GM12873 (cell line): ENCODE results near the gene ANP32B.

ENCODE experiments used
- TF ChIP-seq, protein P1 (sequence below): IDR thresholded peaks from 2 replicates; pipeline ENCODE4 v1.5.1; 2012; ENCODE audit warnings: low read depth, mild to moderate bottlenecking, moderate library complexity, low read length, control low read depth; ENCODE audit not compliant: insufficient read depth; ENCODE audit errors: missing control alignments

Gene ANP32B

DNA sequence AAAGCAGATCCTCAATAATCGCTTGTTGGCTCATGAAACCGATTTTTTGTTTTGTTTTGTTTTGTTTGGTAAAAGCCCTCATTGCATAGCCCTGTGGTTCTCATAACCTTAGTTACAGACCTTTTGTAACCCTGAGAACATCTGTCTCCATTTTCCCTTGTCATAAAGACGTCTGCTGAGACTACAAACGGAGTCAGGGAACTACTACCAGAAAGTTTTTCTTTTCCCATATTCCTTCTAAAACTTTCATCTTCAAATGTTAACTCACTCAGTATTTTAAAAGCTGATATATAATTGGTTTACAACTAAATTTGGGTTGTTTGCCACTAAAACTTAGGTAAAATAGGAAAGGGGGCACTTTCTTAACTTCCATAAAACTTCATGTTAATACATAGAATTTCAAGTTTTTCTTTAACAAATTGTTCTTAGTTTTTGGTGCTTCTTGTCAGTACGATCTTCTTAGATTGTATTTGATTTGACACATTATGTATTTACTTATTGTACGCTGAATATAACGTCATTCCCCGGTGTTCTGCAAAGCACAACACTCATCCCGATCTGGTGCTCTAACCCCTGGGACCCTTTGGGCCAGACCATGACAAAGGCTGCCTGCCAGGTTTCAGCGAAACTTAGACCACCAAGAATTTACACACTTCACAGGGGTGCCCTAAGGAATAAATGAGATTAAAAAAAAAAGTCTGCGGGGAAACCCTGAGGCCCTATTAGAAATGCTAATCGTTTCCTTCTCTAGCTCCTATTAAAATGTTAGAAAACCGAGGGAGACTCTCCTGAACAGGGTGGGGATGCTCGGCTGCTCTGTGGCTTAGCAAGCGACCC is 1.1 kb upstream of the ANP32B start:
- TF ChIP-seq, protein P1, sequence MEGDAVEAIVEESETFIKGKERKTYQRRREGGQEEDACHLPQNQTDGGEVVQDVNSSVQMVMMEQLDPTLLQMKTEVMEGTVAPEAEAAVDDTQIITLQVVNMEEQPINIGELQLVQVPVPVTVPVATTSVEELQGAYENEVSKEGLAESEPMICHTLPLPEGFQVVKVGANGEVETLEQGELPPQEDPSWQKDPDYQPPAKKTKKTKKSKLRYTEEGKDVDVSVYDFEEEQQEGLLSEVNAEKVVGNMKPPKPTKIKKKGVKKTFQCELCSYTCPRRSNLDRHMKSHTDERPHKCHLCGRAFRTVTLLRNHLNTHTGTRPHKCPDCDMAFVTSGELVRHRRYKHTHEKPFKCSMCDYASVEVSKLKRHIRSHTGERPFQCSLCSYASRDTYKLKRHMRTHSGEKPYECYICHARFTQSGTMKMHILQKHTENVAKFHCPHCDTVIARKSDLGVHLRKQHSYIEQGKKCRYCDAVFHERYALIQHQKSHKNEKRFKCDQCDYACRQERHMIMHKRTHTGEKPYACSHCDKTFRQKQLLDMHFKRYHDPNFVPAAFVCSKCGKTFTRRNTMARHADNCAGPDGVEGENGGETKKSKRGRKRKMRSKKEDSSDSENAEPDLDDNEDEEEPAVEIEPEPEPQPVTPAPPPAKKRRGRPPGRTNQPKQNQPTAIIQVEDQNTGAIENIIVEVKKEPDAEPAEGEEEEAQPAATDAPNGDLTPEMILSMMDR: no peak

DNA sequence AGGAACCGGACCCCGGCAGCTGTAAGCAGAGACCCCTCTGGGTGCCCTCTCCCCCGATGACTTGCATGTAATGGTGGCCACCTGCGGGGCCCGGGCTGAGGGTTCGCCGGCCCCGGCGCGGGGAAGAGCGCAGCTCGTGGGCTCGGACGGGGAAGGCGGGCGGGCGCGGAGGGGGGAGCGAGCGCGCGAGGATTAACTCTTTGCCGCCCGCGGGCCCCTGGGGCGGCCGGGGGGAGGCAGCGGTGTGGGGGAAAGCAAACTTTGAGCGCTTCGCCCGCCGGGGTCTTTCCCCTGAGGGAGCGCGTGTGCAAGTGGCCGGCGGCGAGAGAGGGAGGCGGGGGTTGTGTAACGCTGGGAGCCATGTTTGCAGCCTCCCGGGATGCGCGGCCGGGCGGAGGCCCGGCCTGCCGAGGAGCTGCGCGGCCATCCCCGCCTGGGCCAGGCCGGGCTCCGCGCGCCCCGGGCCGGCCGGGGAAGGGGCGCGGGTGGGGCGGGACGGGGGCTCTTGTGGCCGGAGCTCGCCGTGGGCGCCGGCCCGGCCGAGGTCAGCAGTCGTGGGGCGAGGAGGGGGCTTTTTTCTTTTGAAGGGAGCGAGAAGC is 547 bp downstream of the ANP32B start:
- TF ChIP-seq, protein P1: no peak

DNA sequence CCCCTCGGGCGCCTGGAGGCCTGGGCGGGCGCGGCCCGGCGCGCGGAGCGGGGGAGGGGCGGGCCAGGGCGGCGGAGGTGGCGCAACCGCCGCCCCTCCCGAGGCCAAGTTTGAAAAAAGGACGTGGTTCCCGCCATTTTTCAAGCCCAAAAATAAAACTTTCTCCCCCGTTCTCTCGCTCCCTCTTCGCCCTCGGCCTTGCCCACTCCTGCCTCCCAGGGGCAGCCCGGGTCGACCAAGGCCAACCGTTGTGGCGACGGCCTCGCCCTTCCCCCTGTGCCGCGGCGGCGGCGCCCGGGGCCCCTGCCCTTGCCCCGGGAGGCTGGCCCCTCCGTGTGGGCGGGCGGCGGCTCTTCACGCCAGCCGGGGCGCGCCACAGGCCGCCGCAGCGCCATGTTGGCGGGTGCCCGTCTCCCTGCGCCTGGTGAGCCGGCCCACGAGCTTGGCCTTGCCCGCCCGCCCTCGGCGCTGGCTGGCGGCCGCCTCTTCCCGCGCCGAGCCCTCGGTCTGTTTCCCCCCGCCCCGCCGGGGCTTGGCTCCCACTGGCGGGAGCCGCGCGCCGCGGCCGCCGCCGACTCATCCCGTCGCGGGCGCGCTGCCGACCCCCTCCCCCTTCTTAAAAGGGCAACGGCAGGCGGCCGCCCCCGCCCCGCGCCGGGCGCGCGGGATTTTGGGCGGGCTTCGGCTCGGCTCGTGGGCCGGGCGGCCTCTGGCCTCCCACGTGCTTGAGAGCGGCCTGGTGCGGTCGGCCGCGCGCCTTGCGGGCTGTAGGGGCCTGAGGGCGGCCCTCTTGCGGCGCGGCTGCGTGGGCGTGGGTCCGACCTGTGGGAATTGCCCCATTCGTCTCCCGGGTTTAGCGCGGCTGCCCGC is 1.3 kb downstream of the ANP32B start:
- TF ChIP-seq, protein P1: no peak

DNA sequence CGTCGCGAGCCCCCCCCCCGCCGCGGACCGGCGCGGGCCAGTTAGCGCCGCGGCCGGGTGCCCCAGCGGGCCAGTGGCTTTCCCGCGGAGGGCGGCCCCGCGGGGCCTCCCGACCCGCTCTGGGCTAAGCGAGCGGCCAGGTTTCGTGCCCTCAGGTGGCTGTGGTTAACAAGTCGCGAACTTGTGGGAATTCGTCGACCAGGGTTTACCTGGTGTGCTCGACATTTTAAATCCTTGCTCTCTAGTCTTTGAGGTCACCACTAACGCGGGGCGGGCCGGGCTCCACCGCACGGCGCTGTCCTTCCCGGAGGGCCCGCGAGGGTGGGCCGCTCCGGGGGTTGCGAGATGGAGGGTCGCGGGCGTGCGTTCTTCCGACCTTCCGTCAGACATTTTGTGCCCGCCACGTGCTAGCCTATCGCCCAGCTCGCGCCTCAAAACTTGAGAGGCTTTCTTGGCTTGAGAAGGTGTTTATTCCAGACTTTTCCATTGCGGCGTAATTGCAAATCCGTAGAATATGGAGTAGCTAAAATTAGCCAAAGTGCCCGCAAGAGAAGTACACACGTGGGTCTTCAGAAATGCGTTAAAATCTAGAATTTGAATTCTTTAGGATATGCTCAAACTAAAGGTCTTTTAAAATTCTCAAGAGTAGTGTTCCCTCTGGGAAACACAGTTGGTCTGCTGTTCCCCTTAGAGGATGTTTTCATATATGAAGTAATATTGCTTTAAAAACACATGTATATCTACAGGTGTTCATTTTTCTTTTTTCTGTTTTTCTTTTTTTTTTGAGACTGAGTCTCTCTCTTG is 2.1 kb downstream of the ANP32B start:
- TF ChIP-seq, protein P1: no peak

DNA sequence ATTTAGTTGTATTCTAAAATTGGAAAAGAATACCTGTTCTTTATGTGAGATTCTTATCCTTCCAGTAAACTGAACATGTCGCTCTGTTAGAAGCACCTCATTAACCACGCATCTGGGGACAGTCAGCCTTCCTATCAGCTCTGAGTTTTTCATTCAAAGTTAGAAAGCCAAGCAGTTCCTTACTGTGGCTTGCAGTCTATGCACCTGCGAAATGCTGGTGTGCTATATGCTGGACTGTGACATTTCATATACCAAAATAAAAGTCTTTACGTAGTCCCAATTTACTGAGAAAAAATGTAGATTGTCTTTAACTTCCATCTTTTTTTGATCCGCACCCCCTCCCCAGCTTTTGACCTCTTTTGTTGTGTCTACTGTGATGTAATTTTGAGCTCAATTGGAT is 4.3 kb downstream of the ANP32B start:
- TF ChIP-seq, protein P1: no peak

DNA sequence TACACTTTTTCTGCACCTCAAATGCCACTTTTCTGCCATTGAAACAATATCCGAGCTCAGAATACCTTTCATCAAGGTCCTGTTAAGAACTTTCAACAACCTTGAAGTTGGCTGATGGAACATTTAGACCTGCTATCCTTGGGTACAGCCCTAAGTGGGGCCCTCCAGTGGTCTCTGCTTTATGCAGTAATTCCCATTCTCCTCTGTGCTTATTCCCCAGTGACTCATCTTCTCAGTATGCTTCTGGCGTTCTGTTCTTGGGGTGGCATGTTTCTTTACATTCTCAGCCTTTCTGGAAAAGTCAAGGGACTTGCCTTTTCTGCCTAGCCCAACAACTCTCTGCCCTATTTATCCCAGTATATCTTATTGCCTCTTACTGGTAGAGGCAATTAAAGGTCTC is 7.1 kb downstream of the ANP32B start:
- TF ChIP-seq, protein P1: no peak
